HG03469 (cell line): ENCODE results near the gene TOX2.

Experiments
- ATAC-seq: cut with Tn5 transposase; IDR thresholded peaks from one replicate; pipeline ENCODE4 v1.9.1; 2021; ENCODE audit warnings: mild to moderate bottlenecking, moderate library complexity, moderate number of reproducible peaks; ENCODE audit not compliant: unreplicated experiment

TOX2 gene

DNA sequence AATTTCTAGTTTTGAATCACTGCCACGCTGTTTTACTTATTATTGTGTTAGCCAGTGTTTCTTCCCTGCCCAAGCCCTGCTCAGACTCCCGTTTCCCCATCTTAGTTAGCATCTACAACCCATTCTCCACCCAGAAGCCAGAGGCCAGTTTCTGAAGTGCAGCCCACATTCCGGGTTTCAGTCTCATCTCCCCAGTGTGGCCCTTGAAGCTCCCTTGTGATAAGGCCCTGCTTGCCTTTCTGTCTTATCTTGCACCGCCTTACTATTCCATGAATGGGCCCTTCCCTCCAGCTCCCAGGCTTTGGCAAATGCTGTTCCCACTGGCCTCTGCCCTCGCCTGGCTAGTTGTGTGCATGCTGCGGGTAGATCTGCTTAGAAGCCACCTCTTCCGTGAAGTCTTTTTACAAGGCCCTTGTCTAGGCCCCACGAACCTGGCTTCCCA, 41.1 kb downstream of the TOX2 start:
- ATAC-seq = no peak

DNA sequence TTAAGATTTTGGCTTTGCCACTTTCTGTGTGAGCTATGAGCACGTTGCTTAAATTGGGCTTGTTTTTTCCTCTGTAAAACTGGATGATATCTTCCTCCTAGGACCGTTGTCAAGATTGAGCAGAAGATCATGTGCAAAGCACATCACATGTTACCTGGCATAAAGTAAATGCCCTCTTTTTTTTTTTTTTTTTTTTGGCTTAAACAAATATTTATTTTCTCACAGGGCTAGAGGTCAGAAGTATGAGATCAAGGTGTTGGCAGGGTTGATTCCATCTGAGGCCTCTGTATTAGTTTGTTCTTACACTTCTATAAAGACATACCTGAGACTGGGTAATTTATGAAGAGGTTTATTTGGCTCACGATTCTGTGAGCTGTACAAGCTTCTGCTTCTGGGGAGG, 42.7 kb downstream of the TOX2 start:
- no peak for ATAC-seq

DNA sequence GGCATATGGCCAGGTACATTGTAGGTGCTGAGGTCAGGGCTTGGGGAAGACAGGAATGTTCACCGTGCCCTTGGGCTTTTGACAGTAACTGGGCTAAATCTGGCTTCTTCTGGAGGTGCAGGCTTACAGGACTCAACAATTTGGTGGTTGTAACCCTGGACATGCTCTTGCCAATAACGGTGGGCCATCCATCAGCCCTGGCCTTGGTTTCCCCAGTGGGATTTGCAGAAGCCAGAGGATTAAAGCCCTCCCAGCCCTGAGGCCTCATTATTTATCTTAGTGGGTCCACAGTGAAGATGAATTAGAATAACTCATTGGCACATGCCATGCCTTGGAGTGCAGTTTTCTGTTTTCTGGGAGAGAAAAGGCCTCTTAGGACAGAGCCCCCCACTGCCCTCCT, 44.0 kb downstream of the TOX2 start:
- no peak for ATAC-seq

DNA sequence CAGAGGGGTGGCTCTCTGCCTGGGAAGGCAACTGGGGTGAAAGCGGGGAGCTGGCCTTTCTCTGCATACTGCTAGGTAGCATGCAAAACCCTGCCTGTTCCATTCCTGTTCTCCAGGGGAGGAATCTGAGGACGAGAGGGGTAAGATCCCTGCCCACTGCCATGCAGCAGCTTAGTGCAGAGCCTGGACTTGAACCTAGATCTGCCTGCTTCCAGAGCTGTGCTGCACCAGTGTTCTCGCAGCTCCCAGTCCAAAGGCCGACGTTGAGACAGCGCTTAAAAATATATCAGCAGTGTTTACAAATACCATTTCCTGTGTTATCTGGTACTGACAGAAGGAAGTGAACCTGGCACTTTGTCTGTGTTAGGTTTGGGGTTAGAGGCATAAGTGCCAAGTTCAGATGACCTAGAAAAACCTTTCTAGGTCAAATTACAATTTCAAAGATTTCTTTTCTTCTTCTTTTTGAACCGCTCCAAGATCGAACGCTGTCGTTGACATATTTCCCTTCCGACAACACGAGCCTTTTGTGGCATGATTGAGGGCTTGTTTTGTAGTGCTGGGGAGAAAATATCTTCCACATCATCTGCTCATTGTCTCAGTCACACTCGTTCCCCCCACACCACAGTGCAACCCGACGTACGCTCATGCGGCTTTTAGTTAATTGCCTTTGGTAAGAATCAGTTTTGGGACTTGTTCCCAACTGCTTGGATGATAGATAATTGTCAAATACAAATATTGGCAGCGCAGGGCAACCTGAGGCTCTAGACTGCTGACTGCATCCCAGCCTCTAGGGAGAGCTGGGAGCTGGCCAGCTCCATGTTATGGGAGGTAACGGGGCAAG, 44.6 kb downstream of the TOX2 start:
- ATAC-seq = no peak

DNA sequence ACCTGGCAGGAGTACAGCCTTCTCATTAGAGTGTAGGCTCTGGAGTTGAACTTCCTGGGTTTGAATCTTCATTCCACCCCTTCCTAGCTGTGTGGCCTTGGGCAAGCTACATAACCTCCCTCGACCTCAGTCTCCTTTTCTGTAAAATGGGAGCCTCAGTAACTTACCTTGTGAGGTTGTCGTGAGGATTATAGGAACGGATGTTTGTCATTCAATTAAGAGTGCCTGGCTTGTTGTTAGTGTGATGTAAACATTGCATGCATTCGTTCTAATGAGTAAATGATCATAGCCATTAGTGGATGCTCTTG, 45.2 kb downstream of the TOX2 start:
- ATAC-seq = no peak

DNA sequence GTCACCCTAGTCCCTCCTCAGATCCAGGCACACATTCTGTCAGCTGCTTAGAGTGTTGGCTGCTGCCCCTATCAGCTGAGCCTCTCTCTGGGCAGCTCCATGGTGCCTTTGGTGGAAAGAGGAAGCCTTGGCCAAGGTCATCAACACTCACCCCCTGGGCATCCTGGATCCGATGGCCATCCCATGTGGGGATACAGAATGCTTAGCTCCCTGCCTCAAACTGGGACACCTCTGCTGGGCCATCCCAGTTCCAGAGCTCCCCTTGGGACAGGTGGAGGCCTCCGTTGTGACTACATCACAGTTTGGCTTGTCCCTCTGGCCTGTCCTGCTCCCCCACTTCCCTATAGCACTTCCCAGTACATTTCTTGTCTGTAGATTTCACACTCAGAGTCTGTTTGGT, 45.6 kb downstream of the TOX2 start:
- ATAC-seq = no peak

DNA sequence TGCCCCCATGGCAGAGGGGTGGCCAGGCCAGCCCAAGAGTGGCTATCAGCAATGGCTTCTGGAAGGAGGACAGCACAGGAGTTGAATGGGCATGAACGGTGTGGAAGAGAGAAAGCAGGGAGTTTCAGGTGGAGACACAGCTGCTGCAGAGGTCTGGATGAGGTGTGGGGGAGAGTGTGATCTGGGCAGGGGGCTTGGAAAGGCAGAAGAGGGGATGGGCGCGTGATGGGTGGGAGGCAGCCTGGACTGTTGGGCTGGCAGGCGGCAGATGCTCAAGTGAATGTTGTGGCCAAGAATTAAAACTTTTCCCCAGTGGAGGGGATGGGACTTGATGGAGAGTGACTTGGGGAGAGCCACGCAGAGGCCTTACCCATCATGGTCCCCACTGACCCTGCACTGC, 46.5 kb downstream of the TOX2 start:
- no peak for ATAC-seq

DNA sequence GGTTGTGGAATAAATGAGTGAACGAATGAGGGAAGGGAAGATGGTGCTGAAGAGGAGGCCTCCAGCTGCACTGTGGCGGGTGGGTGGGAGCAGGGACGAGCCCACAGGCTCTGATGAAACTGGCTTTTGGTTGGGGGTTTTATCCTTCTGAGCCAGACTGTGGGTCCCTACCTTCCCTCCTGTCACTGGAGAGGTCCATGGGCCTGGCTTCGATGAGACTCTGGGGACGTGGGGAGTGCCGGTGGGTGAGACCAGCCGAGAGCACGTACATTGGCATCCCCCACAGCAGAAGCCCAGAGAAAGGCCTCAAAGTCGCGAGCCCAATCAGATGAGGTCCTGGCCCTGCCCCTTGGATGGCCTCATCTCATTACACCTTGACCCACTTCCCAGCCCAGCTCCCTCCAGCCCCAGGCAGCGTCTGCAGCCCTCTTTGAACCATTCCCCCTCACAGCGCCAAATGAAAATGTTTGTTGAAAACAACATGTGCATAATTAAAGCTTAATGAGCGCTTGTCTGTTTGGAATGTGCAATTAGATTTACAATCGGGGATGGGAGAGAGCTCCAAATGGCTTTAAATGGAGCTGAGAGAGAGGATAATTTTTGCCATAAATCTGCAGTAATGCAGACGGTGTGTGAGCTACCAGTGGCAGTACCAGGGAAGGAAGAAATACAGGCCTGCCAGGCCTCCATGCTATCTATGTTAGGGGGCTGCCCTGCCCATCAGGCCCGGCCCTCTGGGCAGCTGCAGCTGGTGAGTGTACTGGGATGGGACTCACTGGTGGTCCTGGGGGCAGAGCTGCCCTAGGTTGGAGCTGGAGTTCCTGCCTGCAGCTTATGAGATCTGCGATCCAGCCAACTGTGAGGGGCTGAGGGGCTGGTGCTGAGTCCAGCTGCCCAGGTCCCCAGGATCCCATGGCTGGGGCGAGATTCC, 47.2 kb downstream of the TOX2 start:
- ATAC-seq = no peak

DNA sequence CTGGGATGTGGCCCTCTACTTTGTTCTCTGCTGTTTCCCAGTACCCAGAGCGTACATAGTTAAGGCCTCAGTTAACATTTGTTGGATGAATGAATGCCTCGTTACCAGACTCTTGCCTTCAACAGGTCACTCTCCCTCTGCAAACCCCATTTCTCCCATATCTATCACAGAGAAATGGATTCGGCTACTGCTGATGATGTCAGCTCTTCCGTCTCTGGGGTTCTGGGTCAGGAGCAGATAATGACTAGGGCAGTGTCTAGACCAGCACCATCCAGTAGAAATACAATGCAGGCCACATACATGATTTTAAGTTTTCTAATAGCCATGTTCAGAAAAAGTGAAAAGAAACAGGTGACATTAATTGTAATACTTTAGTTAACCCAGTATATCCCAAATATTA, 47.9 kb downstream of the TOX2 start:
- no peak for ATAC-seq

DNA sequence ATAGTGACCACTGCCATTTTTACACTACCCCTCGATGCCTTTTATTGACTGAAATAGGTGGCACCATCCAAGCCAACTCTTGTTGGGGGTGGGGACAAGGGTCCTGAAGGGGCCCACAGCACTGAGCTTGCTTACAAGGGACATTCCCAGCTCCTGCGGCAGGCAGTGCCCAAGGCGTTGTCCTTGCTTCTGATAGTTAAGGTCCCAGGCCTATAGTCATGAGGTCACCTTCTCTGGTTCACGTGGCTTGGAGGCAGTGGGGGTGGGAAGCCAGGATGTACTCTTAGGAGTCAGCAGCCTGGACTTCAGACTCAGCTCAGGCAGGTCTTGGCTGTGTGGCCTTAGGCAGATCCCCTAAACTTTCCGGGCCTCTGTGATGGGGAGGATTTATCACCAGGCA, 48.6 kb downstream of the TOX2 start:
- ATAC-seq = no peak

DNA sequence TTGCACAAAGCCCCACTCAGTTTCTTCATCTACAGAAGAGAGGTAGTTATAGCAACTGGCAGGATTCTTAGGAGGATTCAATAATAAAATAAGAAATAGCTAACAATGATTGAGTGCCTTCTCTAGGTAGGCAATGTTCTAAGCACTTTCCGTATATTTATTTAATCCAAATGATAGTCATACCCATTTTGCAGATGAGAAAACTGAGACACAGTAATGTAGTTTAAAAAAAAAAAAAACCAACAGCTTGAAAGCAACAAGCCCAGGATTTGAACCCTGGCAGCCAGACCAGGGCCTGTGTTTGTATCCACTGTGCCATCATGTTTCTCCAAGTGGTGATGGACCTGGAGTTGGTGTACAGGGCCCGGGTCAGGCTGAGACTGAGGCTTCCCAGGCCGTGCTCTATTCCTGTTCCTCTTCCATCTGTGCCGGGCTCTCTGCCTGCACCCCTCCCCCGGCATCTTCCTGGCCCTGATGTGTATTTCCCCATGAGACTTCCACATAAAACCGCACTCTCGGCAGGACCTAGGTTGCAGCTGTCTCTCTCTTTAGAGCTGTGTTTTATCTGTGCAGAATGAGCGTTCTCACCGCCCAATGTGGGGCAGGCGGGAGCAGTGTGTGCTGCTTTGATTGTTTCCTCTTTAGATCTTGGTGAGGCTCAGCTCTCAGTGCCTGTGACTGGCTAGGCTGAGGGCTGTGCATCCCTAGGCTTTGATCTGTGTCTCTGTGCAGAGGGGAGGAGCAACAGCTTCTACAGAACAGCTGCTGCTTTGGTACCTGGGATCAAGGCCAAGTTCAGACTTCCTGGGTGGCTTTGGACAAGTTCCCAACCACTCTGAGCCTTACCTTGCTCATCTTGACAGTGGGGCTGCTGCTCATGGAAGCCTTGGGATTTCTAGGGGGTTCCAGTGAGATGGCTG, 49.5 kb downstream of the TOX2 start:
- ATAC-seq = no peak

DNA sequence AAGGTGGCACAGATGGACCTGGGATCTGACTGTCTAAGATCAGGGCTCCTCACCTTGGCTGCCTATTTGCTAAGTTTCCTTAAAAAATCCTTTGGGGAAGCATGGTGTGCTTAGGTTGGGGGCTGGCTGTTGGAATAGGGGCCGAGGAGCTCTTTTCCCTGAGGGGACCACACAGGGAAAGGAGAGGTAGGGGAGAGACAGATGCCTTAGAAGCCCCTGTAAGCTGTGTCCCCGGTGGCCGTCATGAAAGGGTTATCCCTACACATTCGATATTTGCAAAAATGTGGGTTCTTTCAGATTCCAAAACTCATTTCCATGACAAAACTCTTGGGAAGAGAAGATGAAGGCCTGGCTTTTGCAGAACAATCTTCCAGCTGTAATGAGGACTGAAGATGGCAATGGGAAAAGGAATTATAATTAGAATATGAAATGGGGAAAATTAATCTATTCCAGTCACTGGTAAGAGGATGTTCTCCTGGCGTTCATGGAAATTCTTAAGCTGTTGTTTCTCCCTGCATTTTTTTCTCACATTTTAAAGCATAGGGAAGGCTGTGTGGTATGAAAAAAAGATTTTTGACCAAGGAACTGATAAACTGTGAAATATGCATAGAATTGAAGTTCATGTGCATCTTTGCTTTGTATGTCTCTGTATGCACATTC, 53.8 kb downstream of the TOX2 start:
- ATAC-seq = no peak

DNA sequence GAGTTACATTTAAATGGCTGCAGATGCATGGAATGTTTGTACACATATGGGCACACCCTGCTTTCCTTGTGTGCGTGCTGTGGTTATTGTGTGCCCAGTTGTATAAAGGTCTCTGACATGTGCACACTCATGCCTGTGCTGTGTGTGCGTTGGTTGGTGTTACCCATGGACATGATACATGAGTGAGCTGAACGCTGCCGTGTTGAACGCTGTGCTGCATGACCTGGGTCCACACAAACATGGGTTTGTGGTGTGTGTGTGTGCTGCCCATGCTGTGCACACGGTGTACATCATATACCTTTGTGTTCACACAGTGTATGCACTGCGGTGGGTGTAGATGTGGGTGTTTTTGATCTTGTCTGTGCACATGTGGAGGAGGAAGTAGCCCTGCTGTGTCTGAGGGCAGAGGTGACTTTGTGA, 54.4 kb downstream of the TOX2 start:
- ATAC-seq = no peak

DNA sequence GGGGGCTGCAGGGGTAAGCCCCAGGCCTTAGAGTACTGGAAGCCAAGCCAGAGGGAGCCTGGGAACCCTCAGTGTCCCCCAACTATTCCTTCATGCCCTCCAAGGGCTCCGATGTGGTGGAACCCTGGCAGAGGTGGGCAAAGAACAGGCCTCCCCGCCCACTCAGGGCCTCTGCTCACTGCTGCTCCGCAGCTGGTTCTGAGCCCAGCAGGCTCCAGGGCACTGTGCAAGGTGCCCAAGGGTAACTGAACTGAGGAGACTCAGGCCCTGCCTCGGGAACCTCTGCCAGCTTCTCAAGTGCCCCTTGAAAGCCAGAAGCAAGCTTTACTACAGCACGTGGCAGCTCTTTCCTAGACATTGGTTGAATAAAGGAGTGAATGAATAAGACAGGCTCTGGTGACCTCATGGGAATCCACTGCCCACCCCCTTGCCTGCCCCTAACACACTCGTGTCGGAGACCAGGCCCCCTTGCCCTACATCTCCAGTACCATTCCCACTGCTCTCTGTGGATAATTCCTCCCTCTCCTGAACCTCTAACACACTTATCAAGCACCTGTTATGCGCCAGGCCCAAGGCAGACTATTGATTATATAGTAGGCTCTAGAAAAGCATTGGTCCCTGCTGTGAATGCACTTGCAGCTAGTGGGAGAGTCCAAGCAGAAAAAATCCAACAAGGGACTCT, 55.0 kb downstream of the TOX2 start:
- no peak for ATAC-seq

DNA sequence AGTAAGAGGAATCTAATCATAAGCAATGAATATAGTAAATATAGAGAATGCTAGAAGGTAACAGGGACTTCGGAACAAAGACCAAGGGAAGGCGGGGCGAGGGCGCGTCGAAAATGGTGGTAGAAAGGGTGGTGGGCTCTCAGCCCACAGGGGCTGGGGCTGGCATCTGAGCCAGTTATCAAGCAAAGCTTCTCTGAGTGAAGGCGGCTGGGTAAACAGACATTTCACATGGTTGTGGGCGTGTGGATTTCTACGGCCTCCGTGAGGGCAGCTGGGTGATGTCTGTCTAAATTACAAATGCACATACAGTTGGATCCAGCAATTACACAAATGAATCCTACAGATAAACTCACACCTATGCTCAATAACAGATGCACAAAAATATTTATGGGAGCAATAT, 56.6 kb downstream of the TOX2 start:
- ATAC-seq = no peak

DNA sequence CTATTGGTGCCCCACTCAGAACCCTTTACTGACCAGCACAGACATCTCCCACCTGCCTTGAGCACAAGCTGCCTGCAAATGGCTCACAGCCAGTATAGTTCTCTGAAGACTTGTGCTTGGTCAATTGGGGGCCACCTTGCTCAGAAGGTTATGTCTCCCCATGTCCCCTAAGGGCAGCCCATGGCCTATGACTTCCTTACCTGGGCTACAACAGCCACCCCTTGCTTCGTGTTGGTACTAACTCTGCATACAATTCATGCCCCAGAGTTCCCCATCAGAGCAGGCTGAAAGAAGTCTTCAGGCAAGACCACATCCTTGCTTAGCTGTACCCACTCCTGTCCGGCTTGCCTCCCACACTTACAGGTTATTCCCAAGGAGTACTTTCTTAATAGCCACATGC, 57.4 kb downstream of the TOX2 start:
- ATAC-seq = no peak

DNA sequence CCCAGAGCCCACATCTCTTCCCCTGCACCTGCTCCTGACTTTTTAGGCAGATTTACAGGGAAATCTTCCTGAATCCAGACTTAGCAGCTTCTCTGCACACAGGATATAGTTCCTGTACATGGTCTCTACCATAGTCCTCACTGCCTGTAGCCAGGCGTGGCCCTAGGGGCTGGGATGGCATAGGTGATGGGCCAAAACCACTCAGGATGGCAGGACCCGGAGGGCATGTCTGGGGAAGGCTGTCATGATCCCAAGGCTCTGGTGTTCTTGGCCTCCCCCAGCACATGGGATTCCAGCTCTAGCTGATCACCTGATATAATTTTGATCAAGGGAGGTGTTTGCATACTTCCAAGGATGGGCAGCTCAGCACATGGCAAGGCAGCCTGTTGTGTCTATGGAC, 58.0 kb downstream of the TOX2 start:
- ATAC-seq = no peak

DNA sequence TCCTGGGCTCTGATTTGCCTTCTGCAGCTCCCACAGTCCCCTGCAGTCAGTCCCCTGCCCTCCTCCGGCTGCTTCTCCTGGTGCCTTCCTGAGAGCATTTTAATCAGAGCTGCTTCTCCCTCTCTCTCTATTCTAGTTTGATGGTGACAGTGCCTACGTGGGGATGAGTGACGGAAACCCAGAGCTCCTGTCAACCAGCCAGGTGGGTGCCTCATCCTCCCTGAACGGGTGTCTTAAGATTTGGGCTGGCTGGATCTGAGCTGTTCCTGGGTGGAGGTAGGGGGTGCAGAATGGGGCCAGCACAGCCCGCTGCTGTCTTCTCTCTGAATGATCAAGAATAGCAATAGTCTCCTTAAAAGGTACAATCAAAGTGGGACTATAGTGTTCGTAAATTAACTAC, 58.6 kb downstream of the TOX2 start:
- no peak for ATAC-seq

DNA sequence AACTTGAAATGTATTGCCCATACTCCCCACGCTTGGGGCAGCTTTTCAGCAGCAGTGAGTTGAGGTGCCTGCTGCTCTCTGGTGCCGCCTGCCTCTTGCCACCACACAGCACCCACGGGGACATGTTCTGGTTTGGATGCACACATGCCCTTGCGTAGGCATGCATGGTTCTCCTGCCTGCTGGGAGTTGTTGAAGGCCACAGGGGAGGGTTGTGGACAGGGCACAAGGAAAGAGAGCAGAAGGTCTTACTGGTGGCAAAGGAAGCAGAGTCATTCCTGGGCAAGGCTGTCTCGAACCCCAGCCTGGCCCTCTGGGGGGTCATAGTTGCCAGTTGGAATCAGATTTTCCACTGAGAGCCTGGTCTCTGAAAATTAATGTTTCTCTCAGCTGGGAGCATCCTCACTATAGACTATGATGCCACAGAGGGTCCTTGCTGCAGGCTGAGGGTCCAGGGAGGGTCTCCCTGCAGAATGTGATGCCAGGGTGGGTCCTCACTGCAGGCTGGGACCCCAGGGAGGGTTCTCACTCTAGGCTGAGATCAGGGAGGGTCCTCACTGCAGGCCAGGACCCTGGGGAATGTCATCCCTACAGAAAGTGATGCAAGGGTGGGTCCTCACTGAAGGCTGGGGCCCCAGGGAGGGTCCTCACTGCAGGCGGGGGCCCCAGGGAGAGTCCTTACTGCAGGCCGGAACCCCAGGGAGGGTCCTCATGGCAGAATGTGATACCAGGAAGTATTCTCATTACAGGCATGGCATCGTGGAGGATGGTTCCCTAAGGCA, 59.2 kb downstream of the TOX2 start:
- ATAC-seq = no peak
